T1000 (cell line): Measurements from ENCODE around the gene ATXN7L2.
A peak's percentile ranks its signal among the peaks of the same experiment; 100 is the strongest.

Experiments
- DNase-seq: peaks from one replicate; lab custom pipeline; 2025; ENCODE audit warnings: mixed read lengths; lab: John Stamatoyannopoulos, UW

ATXN7L2 gene

GRCh38 chr1:109523706-109524105 is 40.0 kb downstream of the ATXN7L2 start:
- no peak for DNase-seq

DNA sequence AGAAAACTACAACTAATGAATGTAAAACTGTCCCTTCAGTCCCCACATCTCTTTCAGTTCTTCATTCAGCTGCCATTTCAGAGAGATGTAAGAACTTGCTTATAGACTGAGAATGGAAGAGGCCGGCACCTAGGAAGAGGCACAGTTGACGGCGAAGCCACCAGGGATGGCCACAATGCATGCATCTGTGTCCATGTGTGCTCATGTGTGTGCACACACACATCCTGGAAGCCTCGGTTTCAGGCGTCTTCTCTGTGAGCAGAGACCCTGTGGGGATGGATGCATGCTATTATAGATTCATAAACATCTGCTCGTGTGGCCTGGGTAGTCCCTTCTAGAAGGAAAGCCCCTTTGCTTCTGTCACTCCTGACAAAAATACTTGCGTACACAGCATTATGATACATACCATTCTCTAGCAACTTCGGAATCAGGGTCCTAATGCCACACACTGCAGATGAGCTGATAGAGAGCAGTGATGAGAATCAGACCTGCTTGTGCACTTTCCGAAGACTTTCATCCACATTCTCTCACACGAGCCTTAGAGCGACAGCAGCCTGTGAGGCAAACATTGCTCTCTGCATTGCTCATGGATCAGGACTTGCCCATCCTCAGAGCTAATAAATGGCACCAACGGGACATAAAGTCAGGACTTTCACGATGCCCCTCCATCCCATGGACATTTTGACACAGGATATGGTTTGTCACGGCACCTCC is 43.5 kb downstream of the ATXN7L2 start:
- no peak for DNase-seq

DNA sequence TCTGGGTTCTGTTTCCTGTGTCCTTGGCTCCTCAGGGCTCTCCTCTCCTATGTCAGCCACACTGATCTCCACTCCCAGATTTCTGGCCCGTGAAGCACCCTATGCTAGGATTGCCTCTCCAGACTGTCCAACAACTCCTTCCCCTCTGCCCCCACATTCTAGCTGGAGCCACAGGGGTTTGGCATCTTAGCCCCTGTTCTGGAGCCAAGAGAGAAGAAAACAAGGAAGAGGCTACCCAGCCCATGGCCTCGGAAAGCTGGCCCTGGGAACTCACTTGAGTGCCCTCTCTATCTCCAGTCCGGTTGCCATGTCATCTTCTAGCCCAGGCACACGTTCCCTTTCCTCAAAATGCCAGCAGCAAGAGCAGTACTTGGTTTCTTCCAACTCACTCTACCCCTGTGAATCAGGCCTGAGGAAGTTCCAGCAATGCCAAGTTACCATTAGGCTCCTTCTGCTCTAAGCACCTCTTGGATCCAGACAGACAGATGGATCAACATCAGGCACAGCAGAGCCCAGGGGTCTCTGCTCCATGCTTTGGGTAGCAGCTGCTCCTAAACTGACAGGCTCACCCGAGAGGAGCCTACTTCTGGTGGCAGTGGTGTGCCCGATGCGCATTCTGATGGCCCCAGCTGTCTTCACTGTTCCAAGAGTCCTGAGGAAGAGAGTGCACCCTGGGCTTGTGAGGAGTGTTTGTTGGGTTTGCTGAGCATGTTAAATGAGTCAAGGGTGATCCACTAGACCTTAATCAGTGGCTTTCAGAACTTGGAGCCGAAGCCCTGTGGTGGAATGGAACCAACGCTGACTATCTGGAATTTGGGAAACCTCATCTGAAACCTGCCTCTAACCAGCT is 44.4 kb downstream of the ATXN7L2 start:
- no peak for DNase-seq

DNA sequence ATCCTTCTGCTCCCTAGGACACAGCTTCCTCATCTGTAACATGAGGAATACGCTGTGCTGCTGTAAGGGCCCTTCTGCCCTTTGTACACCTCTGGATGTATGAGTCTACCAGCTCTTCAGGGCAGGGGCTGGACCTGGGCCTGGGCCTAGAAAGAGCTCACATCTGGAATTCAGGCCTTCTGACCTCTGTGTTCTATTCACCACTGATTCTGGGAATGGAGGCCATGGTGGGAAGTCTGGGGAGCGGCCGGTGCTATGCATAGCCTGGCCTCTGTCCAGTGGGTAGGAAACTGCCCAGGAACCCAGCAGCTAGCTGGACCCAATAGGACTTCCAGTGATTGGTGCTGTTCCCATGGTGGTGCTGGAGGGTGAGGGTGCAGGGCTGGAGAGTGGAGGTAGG is 45.0 kb downstream of the ATXN7L2 start:
- DNase-seq, result no peak

- DNase-seq, result no peak
Observed at GRCh38 chr1:109529881-109530456, 46.3 kb downstream of the ATXN7L2 start.

DNA sequence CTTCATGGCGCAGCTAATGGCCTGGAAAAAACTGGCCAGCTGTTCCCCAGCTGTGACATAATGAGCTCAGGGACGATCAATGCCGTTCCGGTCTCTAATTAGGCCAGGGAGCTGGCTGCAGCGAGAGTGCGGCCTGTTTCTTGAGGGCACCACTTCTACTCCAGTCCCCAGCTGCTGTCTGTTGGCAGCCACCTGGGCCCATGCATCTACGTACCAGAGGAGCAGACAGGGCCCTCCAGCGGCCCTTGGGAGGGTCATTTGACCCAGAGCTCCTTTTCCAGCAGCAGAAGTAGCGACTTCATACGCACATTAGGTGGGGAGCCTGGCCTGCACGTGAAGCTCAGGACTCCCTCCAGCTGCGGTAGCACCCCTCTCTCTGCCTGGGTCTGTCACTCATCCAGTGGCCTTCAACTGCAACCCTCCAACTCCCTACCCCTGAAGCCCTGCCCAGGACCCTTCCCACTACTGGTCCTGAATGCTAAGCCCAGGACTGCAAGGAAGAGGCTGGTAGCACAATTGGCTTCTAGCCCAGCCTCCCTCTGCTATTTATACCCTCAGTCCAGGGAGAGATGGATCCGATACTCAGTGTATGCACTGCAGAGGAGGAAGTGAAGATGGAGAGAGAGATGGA is 46.9 kb downstream of the ATXN7L2 start:
- no peak for DNase-seq

DNA sequence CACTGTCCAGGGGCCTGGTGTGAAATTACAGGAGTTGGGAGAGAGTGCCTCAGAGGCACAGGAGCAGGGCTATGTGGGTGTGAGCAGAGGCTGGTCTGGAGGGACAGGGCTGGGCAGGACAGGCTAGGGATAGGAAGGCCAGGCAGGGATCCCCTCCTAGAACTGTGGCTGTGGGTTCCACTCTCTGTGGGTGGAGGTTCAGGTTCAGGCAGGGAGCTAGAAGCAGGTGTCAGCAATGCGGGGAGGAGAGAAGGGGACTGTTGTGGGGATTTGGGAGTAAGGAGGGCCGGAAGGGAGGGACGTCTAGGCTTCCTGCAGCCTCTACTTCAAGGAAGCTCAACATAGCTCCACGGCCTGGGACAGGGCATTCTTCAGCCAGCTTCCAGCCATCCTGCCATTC is 47.7 kb downstream of the ATXN7L2 start:
- no peak for DNase-seq

- no peak for DNase-seq
Observed at GRCh38 chr1:109531826-109532364, 48.2 kb downstream of the ATXN7L2 start.

GRCh38 chr1:109532365-109533136 is 48.8 kb downstream of the ATXN7L2 start:
- DNase-seq, result peak; percentile 63

- no peak for DNase-seq
Observed at GRCh38 chr1:109534307-109534858, 50.7 kb downstream of the ATXN7L2 start.

DNA sequence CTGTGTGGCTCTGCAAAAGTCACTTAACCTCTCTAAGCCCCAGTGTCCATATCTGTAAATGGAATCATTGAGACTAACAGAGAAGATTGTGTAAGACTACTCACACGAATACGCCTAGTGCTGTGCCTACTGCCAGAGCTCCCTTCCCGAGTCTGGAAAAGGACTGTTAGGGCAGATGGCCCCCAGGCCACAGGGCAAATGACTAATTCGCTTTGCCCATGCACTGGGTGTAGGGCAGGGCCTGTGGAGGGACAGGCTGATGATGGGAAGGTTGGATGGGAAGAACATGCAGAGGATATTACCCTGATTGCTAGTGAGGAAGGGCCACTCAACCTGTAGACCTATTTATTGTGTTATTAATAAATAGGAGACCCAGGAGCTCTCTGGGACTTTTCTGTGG is 51.8 kb downstream of the ATXN7L2 start:
- DNase-seq, result no peak

- no peak for DNase-seq
Observed at GRCh38 chr1:109535971-109536491, 52.3 kb downstream of the ATXN7L2 start.

DNA sequence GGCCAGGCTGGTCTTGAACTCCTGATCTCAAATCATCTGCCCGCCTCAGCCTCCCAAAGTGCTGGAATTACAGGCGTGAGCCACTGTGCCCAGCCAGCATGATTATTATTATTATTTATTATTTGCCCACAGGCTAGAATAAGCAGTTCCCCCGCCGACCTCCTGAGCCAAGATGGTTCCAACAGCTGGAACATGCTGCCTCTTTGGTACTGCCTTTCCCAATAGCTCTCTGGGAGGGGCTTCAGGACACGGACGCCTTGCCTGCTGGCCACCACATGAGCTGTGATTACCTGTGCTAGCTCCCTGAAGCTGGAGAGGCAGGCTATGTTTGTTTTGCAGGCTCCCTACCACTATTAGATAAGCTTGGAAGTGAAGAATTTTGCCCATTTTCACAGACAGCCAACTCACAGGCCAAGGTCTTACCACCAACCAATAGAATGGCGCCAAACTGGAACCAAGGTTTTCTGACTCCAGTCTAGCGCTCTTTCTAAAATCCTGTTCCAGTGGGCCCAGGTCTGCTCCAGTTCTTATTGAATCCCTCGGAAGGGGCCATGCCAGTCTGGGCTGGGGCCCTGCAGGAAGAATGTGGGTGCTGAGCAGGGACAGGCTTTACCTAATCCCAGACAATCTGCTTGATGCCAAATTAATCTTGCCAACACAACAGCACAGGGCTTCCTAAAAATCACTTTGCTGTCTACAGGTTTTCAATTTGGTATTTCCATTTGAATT is 53.9 kb downstream of the ATXN7L2 start:
- no peak for DNase-seq

DNA sequence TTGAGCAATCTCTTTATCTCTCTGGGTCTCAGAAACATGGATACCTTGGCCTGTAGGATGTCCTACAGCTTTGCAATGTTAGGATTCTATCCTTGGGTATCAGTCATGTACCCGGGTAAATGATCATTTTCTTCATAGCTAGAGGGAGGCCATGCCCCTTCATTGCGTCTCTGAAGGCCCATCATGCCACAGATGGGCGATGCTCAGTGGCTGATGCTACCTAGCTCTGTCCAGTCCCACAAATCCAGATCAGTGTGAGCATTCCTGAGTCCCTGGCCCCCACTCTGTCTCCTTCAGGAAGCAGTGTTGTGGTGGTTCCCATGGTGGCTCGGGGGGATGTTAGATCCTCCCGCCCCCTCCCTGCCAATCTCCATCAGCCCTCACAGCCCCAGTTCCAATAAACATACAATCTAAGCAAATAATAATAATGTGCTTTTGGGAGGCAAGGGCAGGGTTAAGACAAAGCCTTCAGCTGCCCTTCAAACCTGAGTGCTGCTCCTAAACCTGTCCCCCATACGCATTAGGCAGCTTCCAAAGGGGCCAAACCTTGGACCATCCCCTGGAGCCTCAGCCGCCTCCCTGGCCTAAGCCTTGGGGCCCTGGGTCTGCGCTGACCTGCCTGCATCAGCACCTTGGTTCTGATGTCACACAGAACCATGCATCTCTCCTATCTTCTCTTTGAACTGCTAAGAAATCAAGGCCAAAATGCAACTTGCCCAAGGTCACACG is 55.3 kb downstream of the ATXN7L2 start:
- DNase-seq, result no peak

DNA sequence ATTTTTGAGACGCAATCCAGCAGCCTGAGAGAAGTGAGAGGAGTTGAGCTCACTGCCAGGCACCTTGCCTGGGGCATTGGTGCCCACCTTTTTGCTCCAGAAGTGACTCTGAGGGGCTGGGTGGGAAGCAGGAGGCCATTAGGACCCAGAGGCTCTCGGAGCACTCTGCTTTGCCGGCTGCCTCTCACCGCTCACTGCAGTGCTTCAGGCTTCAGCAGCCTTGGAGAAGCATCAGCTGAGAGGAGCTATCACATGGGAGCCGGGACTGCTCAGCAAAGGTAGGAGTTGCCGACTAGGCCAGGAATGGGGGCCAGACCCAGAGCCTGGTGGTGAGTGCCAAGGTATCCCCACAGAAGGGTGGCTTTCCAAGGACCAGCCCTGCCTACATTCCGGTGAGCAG is 56.0 kb downstream of the ATXN7L2 start, which contains the start of gene GPR61:
Gene GPR61, plus strand, starts transcription at position 197 of the 400 bp plus-strand sequence. CDS start 3,151 bp downstream, outside the sequence.
- no peak for DNase-seq

DNA sequence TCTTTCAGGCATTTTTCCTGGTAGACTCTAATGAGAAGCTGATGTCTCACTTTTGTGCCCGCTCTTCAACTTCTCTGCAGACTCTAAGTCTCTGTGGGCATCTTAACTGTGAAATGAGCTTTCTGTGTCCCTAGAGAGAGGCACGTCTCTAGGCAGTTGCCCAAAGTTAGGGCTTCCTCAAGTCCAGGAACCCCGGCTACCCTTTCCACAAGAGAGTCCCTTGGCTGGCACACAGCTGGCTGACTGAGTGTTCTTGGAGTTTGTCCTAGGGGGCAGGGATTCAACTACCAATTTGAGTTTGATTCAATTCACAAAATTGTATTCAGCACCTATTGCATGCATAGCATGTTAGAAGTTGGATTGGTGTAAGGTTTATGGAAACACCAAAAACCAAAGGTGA is 57.4 kb downstream of the ATXN7L2 start:
- no peak for DNase-seq
